Measurements from ENCODE around the gene PCSK5. TPM values are rescaled to one million over a fixed set of nuclear protein-coding genes. Genes with fewer than 3 reads are reported as not detected.

The PCSK5 gene
- total RNA-seq, 1 experiment from 2014 or later = 0.17 TPM

- BruUV-seq (replicated peaks) = no TSS peak
- ChIA-PET CTCF (no interaction called here), POLR2A (ENCODE audit: low non-redundant PET) (no interaction called here)
- no peak for DNase-seq (ENCODE audit: low spot score)
- Histone ChIP-seq H3K27me3 (replicated peaks; ENCODE audit: insufficient read depth, low read depth, low read length, poor library complexity) (no peaks in the 10 kb centered on the region), H3K9me3 (ENCODE audit: low read depth, low read length, poor library complexity, severe bottlenecking) (no peaks in the 10 kb centered on the region), H3K27ac (ENCODE audit: low read depth, low read length, poor library complexity, severe bottlenecking) (no peak overlapping the region), H3K36me3 (ENCODE audit: insufficient read depth, low read length, poor library complexity, severe bottlenecking) (no peaks in the 10 kb centered on the region), H3K4me1 (ENCODE audit: insufficient read depth, low read length, poor library complexity, severe bottlenecking) (no peaks in the 10 kb centered on the region), H3K4me3 (ENCODE audit: low read depth, low read length, poor library complexity, severe bottlenecking) (no peak overlapping the region)
- intact Hi-C loops (cut with micrococcal nuclease; ENCODE audit: unreplicated experiment) = no loop called here
- no peak for TF ChIP-seq CTCF (conservative IDR thresholded peaks at IDR 0.05; ENCODE audit: low read depth, low read length)
- TF ChIP-seq EZH2 (IDR thresholded peaks at IDR 0.05; ENCODE audit: borderline replicate concordance, low read depth, low read length, poor library complexity, severe bottlenecking) = no peak
Measured at GRCh38 chr9:76373173-76373783, 482.8 kb downstream of the PCSK5 start.

- Histone ChIP-seq H3K27ac (ENCODE audit: low read depth, low read length, poor library complexity, severe bottlenecking) (no peak overlapping the region), H3K36me3 (ENCODE audit: insufficient read depth, low read length, poor library complexity, severe bottlenecking) (no peaks in the 10 kb centered on the region), H3K4me1 (ENCODE audit: insufficient read depth, low read length, poor library complexity, severe bottlenecking) (no peaks in the 10 kb centered on the region), H3K4me3 (ENCODE audit: low read depth, low read length, poor library complexity, severe bottlenecking) (no peak overlapping the region), H3K9me3 (ENCODE audit: low read depth, low read length, poor library complexity, severe bottlenecking) (no peaks in the 10 kb centered on the region), H3K27me3 (replicated peaks; ENCODE audit: insufficient read depth, low read depth, low read length, poor library complexity) (no peaks in the 10 kb centered on the region)
- intact Hi-C loops (cut with micrococcal nuclease; ENCODE audit: unreplicated experiment) = no loop called here
- DNase-seq (ENCODE audit: low spot score) = no peak
- POLR2A ChIA-PET (ENCODE audit: low non-redundant PET) = no interaction called here
- TF ChIP-seq CTCF (conservative IDR thresholded peaks at IDR 0.05; ENCODE audit: low read depth, low read length) = no peak
- TF ChIP-seq EZH2 (IDR thresholded peaks at IDR 0.05; ENCODE audit: borderline replicate concordance, low read depth, low read length, poor library complexity, severe bottlenecking) = no peak
- no TSS peak for BruUV-seq (replicated peaks)
- CTCF ChIA-PET = no interaction called here
Measured at GRCh38 chr9:76373784-76374474, 483.5 kb downstream of the PCSK5 start.

GRCh38 chr9:76374783-76375559 is 484.5 kb downstream of the PCSK5 start:
- BruUV-seq (replicated peaks) = no TSS peak
- H3K36me3 ChIP-seq (ENCODE audit: insufficient read depth, low read length, poor library complexity, severe bottlenecking) = no peaks in the 10 kb centered on the region
- TF ChIP-seq CTCF (conservative IDR thresholded peaks at IDR 0.05; ENCODE audit: low read depth, low read length) = no peak
- TF ChIP-seq EZH2 (IDR thresholded peaks at IDR 0.05; ENCODE audit: borderline replicate concordance, low read depth, low read length, poor library complexity, severe bottlenecking) = no peak
- ChIA-PET POLR2A (ENCODE audit: low non-redundant PET) (no interaction called here), CTCF (no interaction called here)
- H3K27me3 ChIP-seq (replicated peaks; ENCODE audit: insufficient read depth, low read depth, low read length, poor library complexity) = no peaks in the 10 kb centered on the region
- no peak overlapping the region for H3K4me3 ChIP-seq (ENCODE audit: low read depth, low read length, poor library complexity, severe bottlenecking)
- H3K9me3 ChIP-seq (ENCODE audit: low read depth, low read length, poor library complexity, severe bottlenecking) = no peaks in the 10 kb centered on the region
- DNase-seq (ENCODE audit: low spot score) = no peak
- no peaks in the 10 kb centered on the region for H3K4me1 ChIP-seq (ENCODE audit: insufficient read depth, low read length, poor library complexity, severe bottlenecking)
- intact Hi-C loops (cut with micrococcal nuclease; ENCODE audit: unreplicated experiment) = no loop called here
- H3K27ac ChIP-seq (ENCODE audit: low read depth, low read length, poor library complexity, severe bottlenecking) = no peak overlapping the region

Measured in A673 (cell line).